Activated T-cell treated with anti-CD3 and anti-CD28 coated beads, Interleukin-2, amount 50 U/mL, for 24 hours (primary cell): ENCODE measurements around the gene PTPA.

Source experiments
- DNase-seq: peaks from one replicate; pipeline ENCODE4 v3.0.0-alpha.2; 2020
- H3K27ac Mint-ChIP-seq: 2 replicates; pipeline ENCODE4 v1.8.0; 2020; ENCODE audit warnings: mild to moderate bottlenecking, mixed read lengths
- H3K27me3 Mint-ChIP-seq: 2 replicates; pipeline ENCODE4 v1.8.0; 2020; ENCODE audit warnings: mixed read lengths
- H3K36me3 Mint-ChIP-seq: 2 replicates; pipeline ENCODE4 v1.8.0; 2020; ENCODE audit warnings: low read depth, mixed read lengths
- H3K4me1 Mint-ChIP-seq: 2 replicates; pipeline ENCODE4 v1.8.0; 2020; ENCODE audit warnings: low read depth, mixed read lengths
- H3K4me3 Mint-ChIP-seq: 2 replicates; pipeline ENCODE4 v1.8.0; 2020; ENCODE audit warnings: mild to moderate bottlenecking, moderate library complexity, mixed read lengths
- H3K9me3 Mint-ChIP-seq: 2 replicates; pipeline ENCODE4 v1.8.0; 2020; ENCODE audit warnings: mixed read lengths

PTPA gene

GRCh38 chr9:129176701-129177442 is 65.7 kb downstream of the PTPA start:
- Mint-ChIP-seq H3K4me1 (peaks cover 12% of the 10 kb centered on the region), H3K9me3 (no peaks in the 10 kb centered on the region), H3K36me3 (no peaks in the 10 kb centered on the region), H3K27me3 (peaks cover 17% of the 10 kb centered on the region), H3K27ac (no peak overlapping the region), H3K4me3 (peak overlapping the region; percentile 78)
- peak; percentile 55 for DNase-seq

- Mint-ChIP-seq H3K4me1 (peaks cover 12% of the 10 kb centered on the region), H3K27ac (no peak overlapping the region), H3K9me3 (no peaks in the 10 kb centered on the region), H3K27me3 (peaks cover 12% of the 10 kb centered on the region), H3K36me3 (no peaks in the 10 kb centered on the region), H3K4me3 (peak overlapping the region; percentile 86)
- DNase-seq: no peak
Measured at GRCh38 chr9:129177443-129177790, 66.2 kb downstream of the PTPA start.

GRCh38 chr9:129177791-129178567 is 66.8 kb downstream of the PTPA start, which contains the start of gene IER5L:
Gene IER5L (minus strand): TSS chr9:129178261. CDS start chr9:129178052, 209 bp downstream.
- Mint-ChIP-seq H3K4me3 (peak within 1 kb of the TSS; percentile 86), H3K4me1 (peaks cover 12% of the 10 kb centered on the region), H3K9me3 (no peaks in the 10 kb centered on the region), H3K27me3 (peaks cover 8% of the 10 kb centered on the region), H3K27ac (peak within 1 kb of the TSS; percentile 50), H3K36me3 (no peaks in the 10 kb centered on the region)
- peak; percentile 96 for DNase-seq

GRCh38 chr9:129178568-129179382 is 67.6 kb downstream of the PTPA start:
- Mint-ChIP-seq H3K27ac (no peak overlapping the region), H3K4me3 (no peak overlapping the region), H3K36me3 (no peaks in the 10 kb centered on the region), H3K9me3 (no peaks in the 10 kb centered on the region), H3K4me1 (peaks cover 12% of the 10 kb centered on the region), H3K27me3 (peaks cover 4% of the 10 kb centered on the region)
- DNase-seq: no peak

- peaks cover 11% of the 10 kb centered on the region for H3K4me1 Mint-ChIP-seq
- peaks cover 4% of the 10 kb centered on the region for H3K27me3 Mint-ChIP-seq
- H3K9me3 Mint-ChIP-seq: no peaks in the 10 kb centered on the region
- no peaks in the 10 kb centered on the region for H3K36me3 Mint-ChIP-seq
- no peak for DNase-seq
- no peak overlapping the region for H3K4me3 Mint-ChIP-seq
- H3K27ac Mint-ChIP-seq: no peak overlapping the region
Measured at GRCh38 chr9:129181246-129181645, 70.0 kb downstream of the PTPA start.

GRCh38 chr9:129182122-129182521 is 70.9 kb downstream of the PTPA start:
- DNase-seq: no peak
- peaks cover 4% of the 10 kb centered on the region for H3K27me3 Mint-ChIP-seq
- H3K4me3 Mint-ChIP-seq: no peak overlapping the region

GRCh38 chr9:129182625-129183494 is 71.6 kb downstream of the PTPA start:
- H3K27ac Mint-ChIP-seq: no peak overlapping the region
- no peak overlapping the region for H3K4me3 Mint-ChIP-seq
- peaks cover 11% of the 10 kb centered on the region for H3K4me1 Mint-ChIP-seq
- no peak for DNase-seq
- no peaks in the 10 kb centered on the region for H3K9me3 Mint-ChIP-seq
- peaks cover 4% of the 10 kb centered on the region for H3K27me3 Mint-ChIP-seq
- H3K36me3 Mint-ChIP-seq: no peaks in the 10 kb centered on the region

More at GRCh38 chr9:129182122-129182521, 70.9 kb downstream of the PTPA start:
- Mint-ChIP-seq H3K27ac (no peak overlapping the region), H3K36me3 (no peaks in the 10 kb centered on the region), H3K4me1 (peaks cover 11% of the 10 kb centered on the region), H3K9me3 (no peaks in the 10 kb centered on the region)

GRCh38 chr9:129183495-129184218 is 72.4 kb downstream of the PTPA start:
- H3K27ac Mint-ChIP-seq: no peak overlapping the region
- DNase-seq: no peak

GRCh38 chr9:129184219-129184524 is 73.0 kb downstream of the PTPA start:
- H3K27ac Mint-ChIP-seq: no peak overlapping the region
- no peaks in the 10 kb centered on the region for H3K36me3 Mint-ChIP-seq
- H3K27me3 Mint-ChIP-seq: no peaks in the 10 kb centered on the region
- no peak overlapping the region for H3K4me3 Mint-ChIP-seq
- no peak for DNase-seq
- H3K9me3 Mint-ChIP-seq: no peaks in the 10 kb centered on the region
- H3K4me1 Mint-ChIP-seq: peaks cover 9% of the 10 kb centered on the region

More at GRCh38 chr9:129183495-129184218, 72.4 kb downstream of the PTPA start:
- Mint-ChIP-seq H3K9me3 (no peaks in the 10 kb centered on the region), H3K4me1 (peaks cover 11% of the 10 kb centered on the region), H3K36me3 (no peaks in the 10 kb centered on the region), H3K27me3 (peaks cover 4% of the 10 kb centered on the region), H3K4me3 (no peak overlapping the region)

GRCh38 chr9:129184596-129185122 is 73.4 kb downstream of the PTPA start:
- peaks cover 9% of the 10 kb centered on the region for H3K4me1 Mint-ChIP-seq
- H3K27me3 Mint-ChIP-seq: no peaks in the 10 kb centered on the region
- no peak for DNase-seq
- H3K4me3 Mint-ChIP-seq: no peak overlapping the region
- H3K36me3 Mint-ChIP-seq: no peaks in the 10 kb centered on the region
- H3K27ac Mint-ChIP-seq: no peak overlapping the region
- no peaks in the 10 kb centered on the region for H3K9me3 Mint-ChIP-seq

GRCh38 chr9:129185402-129185801 is 74.2 kb downstream of the PTPA start:
- DNase-seq: no peak
- no peaks in the 10 kb centered on the region for H3K27me3 Mint-ChIP-seq
- H3K27ac Mint-ChIP-seq: no peak overlapping the region
- H3K4me3 Mint-ChIP-seq: no peak overlapping the region
- peaks cover 9% of the 10 kb centered on the region for H3K4me1 Mint-ChIP-seq
- H3K36me3 Mint-ChIP-seq: no peaks in the 10 kb centered on the region
- no peaks in the 10 kb centered on the region for H3K9me3 Mint-ChIP-seq

GRCh38 chr9:129185991-129186390 is 74.8 kb downstream of the PTPA start:
- Mint-ChIP-seq H3K27me3 (no peaks in the 10 kb centered on the region), H3K36me3 (no peaks in the 10 kb centered on the region), H3K4me3 (no peak overlapping the region), H3K9me3 (no peaks in the 10 kb centered on the region), H3K27ac (no peak overlapping the region), H3K4me1 (peaks cover 9% of the 10 kb centered on the region)
- DNase-seq: no peak

- H3K27me3 Mint-ChIP-seq: no peaks in the 10 kb centered on the region
- peaks cover 9% of the 10 kb centered on the region for H3K4me1 Mint-ChIP-seq
- no peak overlapping the region for H3K27ac Mint-ChIP-seq
- H3K36me3 Mint-ChIP-seq: no peaks in the 10 kb centered on the region
- DNase-seq: no peak
- no peaks in the 10 kb centered on the region for H3K9me3 Mint-ChIP-seq
- H3K4me3 Mint-ChIP-seq: no peak overlapping the region
Measured at GRCh38 chr9:129187042-129187441, 75.8 kb downstream of the PTPA start.
